ENCODE measurements around the gene ATP5F1D.

DNA sequence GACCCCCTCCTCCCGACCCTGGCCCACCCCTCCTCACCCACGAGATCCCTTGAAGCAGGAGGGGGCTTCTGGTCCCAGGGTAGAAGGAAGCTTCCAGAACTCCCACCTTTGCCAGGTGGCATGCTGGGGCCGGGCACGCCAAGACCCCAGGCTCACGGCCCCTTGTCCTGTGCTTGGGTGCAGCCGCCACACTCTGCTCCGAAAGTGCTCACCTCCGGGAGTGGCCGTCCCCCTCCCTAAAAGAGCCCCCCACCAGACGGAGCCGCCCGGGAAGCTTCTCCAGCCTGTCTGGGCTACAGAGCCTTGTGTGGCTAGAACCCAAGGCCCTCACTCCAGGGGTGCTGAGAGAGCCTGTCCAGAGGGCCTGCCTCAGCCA lies 42.4 kb downstream of the ATP5F1D start:
- TF ChIP-seq, protein P1, sequence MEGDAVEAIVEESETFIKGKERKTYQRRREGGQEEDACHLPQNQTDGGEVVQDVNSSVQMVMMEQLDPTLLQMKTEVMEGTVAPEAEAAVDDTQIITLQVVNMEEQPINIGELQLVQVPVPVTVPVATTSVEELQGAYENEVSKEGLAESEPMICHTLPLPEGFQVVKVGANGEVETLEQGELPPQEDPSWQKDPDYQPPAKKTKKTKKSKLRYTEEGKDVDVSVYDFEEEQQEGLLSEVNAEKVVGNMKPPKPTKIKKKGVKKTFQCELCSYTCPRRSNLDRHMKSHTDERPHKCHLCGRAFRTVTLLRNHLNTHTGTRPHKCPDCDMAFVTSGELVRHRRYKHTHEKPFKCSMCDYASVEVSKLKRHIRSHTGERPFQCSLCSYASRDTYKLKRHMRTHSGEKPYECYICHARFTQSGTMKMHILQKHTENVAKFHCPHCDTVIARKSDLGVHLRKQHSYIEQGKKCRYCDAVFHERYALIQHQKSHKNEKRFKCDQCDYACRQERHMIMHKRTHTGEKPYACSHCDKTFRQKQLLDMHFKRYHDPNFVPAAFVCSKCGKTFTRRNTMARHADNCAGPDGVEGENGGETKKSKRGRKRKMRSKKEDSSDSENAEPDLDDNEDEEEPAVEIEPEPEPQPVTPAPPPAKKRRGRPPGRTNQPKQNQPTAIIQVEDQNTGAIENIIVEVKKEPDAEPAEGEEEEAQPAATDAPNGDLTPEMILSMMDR (IDR thresholded peaks at IDR 0.05): no peak
- TF ChIP-seq POLR2A (IDR thresholded peaks at IDR 0.05): no peak

Data from body of pancreas (tissue), 4 donors.